Activated CD8-positive, alpha-beta memory T cell treated with anti-CD3 and anti-CD28 coated beads, Interleukin-2, amount 50 U/mL, for 1 hour (primary cell): Measurements from ENCODE around the gene ULK1.

Experiments used
- DNase-seq: peaks from one replicate; pipeline ENCODE4 v3.0.0-alpha.2; 2020; ENCODE audit errors: extremely low read depth

The ULK1 gene

DNA sequence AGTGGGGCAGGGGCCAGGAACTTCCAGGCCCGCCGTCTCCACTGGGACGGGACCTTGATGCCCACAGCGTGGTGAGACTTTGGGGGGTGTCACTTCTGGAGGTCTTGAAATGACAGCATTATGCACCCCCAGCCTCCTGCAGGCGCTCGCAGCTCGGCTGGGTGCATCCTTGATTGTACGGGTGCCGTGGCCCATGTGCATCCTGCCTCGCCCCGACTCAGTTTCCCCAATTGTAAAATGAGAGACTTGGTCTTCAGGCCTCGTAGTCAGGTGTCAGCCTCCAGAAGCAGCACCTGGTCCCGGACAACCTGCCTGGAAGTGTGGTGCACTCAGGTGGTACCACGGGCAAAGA is 25.7 kb downstream of the ULK1 start:
- no peak for DNase-seq

DNA sequence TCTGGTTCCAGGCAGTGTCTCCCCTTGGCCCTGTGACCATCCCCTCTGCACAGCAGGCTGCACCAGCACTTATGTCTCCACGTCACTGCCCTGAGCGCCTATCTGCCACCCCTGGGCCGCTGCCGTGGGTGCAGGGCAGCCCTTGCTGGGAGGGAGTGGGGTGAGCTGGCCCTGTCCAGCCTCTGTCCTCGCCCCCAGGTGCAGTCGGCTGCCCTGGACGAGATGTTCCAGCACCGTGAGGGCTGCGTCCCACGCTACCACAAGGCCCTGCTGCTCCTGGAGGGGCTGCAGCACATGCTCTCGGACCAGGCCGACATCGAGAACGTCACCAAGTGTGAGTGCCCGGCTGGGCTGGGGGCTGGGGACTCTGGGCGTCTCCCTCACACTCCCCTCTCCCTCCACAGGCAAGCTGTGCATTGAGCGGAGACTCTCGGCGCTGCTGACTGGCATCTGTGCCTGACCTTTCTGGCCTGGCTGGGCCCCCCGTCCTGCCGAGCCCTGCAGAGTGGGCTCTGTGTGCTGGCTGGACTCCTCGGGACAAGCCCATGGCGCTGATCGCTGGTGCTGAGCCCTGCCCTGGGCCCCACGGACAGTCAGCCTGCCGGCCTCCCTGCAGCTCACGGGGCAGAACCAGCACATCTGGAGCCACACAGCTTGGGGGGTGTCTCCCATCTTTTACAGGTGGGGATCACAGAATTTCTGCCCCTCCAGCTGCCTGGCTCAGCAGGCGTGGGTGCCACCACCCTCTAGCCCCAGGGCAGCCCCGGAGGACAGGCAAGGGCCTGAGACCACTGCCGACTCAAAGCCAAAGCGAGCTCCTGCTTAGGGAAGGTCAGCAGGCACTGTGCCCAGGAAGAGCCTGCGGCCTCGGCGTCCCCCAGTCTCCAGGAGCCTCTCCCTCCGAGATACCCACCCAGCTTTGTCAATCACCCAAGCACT is 26.7 kb downstream of the ULK1 start:
- no peak for DNase-seq

DNA sequence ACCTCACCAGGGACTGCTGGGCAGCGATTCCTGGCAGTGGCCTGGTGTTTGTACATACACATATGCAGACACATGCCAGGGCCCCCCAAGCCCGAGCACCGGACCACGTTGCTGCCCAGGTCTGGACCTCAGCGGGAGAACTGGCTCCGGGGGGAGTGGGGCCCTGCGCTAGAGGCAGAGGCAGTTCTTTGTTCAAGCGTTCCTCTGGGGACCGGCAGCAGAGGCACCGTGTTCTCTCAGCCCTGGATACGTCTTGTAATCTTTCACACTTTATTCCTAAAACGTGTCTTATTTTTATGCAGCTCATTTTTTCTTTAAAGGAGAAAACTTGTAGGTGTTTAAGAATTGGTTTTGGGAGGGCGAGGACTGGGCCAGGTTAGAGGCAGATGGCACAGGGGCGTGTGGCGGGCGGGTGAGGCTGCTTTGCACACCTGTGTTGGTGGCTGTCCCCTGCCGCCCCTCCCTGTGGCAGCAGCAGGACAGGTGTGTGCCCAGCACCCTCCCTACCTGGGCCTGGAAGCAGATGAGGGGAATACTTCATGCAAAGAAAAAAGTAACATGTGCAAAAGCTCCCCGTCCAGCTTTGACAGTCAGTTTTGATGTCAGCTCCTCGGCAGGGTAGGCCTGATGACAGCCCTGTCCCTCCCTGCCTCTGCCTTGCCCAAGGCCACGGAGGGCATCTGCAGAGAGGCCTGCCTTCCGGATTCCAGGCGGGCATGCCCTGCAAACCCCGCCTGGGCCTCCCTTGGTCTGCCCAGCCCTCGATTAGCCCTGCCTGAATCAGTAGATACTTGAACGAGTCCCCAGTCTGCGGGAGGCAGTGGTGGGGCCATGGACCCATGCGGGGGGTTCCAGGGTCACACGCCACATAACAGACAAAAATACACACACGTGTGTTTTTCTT is 27.7 kb downstream of the ULK1 start:
- no peak for DNase-seq

DNA sequence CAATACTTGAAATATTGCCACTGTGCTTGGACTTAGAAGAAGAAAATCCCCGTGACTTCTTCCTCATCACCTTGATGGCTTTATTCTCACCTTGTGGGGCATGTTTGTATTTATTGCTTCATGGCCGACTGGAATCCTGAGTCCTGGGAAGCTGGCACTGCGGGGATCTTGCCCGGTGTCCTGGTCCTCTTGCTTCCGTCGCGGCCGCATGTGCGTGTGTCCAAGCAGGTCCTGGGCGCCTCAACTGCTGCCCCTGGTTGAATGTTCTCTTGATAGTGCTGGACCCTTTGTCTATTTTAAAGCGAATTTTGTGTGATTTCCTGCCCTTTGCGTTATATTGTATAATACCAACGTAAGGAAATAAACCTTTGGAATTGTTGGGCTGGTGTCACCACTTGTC is 28.4 kb downstream of the ULK1 start:
- no peak for DNase-seq

DNA sequence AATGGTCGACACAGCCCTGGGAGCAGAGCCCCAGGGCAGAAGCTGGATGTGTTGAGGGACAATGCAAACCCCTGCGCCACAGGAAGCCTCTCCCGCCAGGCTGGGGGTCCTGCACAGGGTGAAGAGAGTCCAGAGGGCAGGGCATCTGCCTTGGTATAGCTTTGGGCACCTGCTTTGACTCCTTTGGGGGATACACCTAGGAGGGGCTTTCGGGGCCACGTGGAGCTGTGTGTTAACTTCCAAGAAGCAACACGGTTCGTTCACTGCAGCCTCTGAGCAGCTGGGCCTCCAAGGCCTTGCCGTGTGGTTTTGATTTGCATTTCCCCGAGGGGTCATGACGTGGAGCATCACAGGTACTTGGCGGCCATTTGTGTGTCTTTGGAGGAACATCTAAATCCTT is 28.8 kb downstream of the ULK1 start:
- DNase-seq: no peak

DNA sequence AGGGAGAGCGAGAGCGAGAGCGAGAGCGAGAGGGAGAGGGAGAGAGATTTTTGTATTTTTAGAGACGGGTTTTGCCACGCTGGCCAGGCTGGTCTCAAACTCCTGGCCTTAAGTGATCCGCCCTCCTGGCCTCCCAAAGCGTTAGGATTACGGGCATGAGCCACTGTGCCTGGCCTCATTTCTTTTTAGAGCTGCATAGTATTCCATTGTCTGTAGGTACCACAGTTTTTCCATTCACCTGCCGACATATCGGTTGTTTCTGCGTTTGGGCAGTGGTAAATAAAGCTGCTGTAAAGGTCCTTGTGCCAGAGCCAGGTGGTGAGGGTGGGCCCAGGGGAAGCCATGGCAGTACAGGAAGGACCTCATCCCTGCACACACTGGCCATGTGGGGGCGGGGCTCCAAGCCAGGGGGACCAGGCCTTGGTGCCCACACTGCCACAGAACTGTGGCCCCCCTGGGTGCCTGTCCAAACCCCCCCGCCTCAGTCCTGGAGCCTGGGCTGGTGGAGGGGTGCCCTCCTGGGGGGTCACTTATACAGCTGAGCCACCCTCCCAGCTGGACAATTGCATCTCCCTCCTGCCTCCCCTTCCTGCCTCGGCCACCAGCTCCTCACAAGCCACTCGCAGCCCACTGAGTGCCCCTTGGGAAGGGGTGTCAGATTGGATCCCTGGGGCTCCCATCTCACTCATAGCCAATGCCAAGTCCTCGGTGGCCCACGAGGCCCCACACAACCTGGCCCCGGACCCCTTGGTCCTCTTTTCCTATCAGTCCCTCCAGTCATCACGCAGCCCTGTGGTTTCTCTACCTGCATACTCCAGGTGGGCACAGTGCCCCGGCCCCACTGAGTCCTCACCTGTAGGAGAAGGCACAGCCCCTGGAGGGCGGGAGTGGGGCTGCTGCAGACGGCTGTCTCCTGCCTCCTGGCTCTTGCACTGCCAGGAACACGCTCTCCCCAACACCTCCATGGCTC is 33.0 kb downstream of the ULK1 start:
- no peak for DNase-seq

DNA sequence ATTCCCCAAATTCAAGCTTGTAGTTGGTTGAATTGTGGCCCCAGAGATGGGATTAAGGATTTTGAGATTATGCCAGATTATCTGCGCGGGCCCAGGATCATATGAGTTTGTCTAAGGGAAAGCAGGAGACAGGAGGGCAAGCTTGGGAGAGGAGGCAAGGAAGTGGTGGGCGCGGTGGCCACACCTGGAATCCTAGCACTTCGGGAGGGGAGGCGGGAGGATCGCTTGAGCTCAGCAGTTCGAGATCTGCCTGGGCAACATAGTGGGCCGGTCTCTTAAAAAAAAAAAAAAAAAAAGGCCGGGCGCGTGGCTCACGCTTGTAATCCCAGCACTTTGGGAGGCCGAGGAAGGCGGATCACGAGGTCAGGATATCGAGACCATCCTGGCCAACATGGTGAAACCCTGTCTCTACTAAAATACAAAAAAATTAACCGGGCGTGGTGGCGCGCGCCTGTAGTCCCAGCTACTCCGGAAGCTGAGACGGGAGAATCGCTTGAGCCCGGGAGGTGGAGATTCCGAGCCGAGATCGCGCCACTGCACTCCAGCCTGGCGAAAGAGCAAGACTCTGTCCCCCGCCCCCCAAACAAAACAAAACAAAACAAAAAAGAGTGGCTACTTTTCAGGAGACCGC is 33.8 kb downstream of the ULK1 start:
- DNase-seq: no peak

DNA sequence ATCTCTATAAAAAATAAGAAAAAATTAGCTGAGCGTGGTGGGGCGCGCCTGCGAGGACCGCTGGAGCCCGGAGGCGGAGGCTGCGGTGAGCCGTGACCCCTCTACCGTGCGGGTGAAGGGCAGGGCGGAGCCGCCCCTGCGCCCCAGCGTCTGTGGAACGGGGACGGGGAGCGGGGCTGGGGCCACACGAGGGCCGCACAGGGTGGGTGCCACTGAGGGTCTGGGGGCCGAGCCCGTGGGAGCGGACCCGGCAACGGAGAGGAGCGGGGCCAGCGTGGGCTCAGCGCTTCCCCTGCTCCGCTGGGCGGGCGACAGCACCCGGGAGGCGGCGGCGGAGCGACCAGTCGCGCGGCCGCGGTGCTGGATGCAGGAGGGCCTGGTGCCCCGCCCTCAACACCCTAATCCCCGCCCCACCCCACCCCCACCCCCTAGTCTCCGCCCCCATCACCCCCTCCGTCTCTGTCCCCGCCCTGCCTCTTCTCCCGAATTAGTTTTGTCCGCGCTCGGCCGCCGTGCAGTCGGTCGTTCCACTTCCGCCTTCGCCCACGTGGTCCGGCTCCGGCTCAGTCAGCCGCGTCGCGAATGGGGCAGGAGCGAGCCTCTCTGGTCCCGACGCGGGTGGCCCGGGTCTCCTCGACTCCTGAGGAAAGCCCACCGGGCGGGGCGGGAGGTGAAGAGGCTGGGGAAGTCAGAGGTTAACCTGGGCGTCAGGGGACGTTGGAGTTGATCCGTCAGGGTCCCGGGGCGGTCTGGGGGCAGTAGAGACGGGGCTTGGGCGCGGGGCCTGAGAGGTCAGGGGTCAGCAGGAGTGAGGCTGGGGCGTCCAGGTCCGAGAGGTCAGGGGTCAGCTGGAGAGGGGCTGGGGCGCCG is 34.5 kb downstream of the ULK1 start, which contains the start of gene PUS1:
Gene PUS1 (plus strand): TSS at position 566 of the 870 bp plus-strand sequence. CDS start 447 bp downstream, outside the sequence.
- peak; percentile 85 for DNase-seq

DNA sequence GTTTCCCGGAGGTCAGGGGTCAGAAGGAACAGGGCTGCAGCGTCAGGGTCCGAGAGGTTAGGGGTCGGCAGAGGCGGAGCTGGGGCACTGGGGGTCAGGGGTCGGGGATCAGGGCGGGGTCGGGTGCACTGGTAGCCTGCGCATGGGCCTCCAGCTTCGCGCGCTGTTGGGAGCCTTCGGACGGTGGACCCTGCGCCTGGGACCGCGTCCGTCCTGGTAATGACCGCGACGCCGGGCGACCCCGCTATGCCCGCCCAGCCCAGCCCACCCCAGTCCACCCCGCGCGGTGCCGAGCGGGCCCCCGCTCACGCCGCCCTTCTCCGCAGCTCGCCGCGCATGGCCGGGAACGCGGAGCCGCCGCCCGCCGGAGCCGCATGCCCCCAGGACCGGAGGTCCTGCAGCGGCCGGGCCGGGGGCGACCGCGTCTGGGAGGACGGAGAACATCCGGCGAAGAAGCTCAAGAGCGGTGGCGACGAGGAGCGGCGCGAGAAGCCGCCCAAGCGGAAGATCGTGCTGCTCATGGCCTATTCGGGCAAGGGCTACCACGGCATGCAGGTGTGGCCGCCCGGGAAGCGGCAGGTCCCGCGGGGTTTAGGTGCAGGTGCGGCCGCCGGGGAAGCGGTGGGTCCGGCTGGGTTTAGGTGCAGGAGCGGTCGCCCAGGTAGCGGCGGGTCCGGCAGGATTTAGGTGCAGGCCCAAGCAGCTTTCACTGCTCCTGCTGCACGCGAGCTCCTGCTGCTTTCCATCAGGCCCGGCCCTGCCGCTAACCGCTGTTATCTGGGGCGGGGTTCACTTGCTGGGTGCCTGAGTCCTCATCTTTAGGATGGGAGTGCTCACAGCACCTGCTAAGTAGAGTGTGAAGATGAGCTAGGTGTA is 35.4 kb downstream of the ULK1 start:
- DNase-seq: no peak

DNA sequence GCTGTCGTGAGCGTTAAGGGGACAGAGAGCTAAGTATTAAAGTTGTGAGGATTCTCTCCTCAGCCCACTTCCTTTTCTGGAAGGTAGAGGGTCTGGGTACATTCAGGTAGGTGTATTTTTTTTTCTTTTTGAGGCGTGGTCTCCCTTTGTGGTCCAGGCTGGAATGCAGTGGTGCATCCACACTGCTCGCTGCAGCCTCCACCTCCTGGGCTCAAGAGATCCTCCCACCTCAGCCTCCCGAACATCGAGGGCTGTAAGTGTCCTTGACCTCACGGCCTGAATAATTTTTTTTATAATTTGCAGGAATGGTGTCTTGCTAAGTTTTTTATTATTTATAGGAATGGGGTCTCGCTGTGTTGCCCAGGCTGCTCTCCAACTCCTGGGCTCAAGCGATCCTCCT is 36.1 kb downstream of the ULK1 start:
- no peak for DNase-seq

DNA sequence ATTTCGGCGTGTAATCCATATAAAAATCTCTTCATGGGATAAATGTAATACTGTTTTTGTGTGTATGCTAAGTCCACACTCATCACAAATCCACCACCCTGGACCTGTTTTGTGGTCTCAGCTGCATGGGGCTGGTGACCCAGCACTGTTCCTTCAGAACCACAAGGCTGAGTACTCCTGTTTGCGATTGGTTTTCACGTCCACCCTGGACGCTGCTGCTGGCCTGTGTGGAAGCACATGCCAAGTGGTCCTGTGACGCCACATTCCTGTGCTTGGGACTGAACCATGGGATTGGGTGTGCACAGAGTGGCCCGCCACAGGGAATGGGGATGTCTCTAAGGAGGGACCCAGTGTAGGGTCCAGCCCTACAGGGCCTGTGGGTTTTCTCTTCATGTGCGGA is 39.0 kb downstream of the ULK1 start:
- DNase-seq: no peak

DNA sequence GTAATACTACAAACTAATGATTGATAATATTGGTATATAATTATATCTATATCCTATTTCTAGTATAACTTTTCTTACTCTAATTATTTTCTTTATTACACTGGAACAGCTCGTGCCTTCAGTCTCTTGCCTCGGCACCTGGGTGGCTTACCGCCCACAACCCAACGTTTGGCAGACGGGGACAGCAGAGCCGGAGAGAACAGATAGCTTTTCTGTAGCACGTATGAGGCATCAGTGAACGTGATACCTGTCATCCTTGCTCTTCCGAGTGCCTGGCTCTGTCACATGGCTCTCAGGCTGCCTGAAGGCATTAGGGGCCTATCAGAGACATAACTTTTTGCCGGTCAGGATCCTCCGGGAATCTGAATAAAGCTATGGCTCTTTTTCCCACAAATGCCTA is 40.1 kb downstream of the ULK1 start:
- no peak for DNase-seq

DNA sequence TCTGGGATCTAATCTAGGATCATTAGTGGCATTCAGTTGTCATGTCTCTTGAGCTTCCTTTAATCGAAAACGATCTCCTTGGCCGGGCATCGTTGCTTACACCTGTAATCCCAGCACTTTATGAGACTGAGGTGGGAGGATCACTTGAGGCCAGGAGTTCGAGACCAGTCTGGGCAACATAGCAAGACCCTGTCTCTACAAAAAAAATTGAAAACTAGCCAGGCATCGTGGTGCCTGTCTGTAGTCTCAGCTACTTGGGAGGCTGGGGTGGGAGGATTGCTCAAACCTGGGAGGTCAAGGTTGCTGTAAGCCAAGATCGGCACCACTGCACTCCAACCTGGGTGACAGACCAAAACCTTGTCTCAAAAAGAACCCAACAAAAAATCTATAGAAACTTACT is 43.7 kb downstream of the ULK1 start:
- no peak for DNase-seq

DNA sequence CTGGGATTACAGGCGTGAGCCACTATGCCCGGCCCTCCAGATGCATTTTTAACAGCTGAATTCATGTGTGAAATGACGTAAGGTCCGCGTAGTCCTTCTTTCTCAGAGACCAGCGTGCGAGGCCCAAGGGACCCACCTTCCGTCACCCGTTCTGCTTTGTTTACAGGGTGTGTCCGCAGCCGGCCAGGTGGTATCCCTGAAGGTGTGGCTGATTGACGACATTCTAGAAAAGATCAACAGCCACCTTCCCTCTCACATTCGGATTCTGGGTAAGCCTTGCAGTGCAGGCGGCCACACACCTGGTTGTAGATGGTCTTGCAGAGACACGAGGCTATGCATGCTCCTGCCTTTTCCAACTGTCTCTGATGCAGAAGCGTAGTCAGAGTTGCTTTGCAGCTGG is 44.6 kb downstream of the ULK1 start:
- DNase-seq: no peak

DNA sequence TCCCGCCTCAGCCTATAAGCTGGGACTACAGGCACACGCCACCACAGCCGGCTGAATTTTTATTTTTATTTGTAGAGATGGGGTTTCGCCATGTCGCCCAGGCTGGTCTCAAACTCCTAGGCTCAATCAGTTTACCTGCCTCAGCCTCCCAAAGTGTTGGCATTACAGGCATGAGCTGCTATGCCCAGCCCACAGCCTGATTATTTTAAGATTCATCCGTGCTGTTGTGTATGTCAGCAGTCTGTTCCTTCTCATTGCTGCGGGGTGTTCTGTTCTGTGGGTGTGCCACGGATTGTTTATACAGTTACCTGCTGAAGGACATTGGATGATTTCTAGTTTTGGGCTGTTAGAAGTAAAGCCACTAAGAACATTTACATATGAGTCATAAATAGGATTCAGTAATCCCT is 45.7 kb downstream of the ULK1 start:
- DNase-seq: no peak

DNA sequence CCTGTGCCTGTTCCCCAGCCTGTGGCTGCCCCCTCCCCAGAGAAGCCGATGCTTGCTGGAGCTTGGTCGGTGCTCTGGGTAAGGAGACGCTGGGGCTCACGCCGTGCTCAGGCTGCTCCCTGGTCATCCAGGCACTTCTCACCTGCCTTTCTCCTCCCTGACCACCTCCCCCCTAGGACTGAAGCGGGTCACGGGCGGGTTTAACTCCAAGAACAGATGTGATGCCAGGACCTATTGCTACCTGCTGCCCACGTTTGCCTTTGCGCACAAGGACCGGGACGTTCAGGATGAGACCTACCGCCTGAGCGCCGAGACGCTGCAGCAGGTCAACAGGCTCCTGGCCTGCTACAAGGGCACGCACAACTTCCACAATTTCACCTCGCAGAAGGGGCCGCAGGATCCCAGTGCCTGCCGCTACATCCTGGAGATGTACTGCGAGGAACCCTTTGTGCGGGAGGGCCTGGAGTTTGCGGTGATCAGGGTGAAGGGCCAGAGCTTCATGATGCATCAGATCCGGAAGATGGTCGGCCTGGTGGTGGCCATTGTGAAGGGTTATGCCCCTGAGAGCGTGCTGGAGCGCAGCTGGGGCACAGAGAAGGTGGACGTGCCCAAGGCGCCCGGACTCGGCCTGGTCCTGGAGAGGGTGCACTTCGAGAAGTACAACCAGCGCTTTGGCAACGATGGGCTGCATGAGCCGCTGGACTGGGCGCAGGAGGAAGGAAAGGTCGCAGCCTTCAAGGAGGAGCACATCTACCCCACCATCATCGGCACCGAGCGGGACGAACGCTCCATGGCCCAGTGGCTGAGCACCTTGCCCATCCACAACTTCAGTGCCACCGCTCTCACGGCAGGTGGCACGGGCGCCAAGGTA is 46.9 kb downstream of the ULK1 start:
- no peak for DNase-seq

DNA sequence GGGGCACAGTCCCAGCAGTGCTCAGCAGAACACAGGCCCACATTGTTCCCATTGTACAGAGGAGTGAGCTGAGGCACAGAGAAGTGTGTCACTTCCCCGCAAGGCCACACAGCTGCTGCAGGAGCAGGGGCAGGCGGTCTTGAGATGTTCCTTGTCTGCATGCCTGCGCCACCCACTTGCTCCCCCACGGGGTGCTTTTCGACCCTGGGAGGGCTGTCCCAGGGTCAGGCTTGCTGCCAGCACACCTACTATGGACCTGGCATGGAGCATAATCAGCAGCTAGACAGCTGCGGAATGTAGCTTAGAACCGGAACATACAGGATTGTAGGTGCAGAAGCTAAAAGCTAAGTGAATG is 47.5 kb downstream of the ULK1 start:
- DNase-seq: no peak

DNA sequence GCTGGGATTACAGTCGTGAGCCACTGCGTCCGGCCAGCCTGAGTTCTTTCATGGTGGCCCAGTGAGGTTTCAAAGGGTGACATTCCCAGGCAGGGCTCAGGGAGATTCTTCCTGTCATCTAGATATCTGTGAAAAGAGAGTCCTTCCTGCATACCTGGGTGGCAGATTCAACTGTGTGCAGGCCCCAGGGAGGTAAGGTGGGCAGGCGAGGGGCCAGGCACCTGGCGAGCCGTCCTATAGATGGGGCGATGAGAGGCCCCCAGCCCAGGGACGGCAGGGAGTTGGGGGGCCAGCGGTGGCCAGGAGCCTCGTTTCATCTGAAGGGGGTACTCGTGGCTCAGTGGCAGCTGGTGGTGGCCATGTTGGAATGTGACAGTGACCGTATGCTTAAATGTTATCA is 48.2 kb downstream of the ULK1 start:
- DNase-seq: no peak
